ENCODE results near the gene CXCL16. TPM values are rescaled to one million over a fixed set of nuclear protein-coding genes. Genes with fewer than 3 reads are reported as not detected.

The CXCL16 gene
- total RNA-seq, 1 experiment from 2014 or later, result 22.1 TPM

GRCh38 chr17:4719146-4719545, 20.6 kb downstream of the CXCL16 start:
- BruUV-seq (replicated peaks), result no TSS peak
- H3K4me3 ChIP-seq (ENCODE audit: low read length), result no peak overlapping the region

GRCh38 chr17:4718276-4718675, 21.5 kb downstream of the CXCL16 start:
- POLR2A ChIA-PET (ENCODE audit: unreplicated experiment), result no interaction called here
- DNase-seq, result no peak

More at GRCh38 chr17:4719146-4719545, 20.6 kb downstream of the CXCL16 start:
- no peaks in the 10 kb centered on the region for H3K36me3 ChIP-seq (ENCODE audit: low read depth, low read length)
- H2AFZ ChIP-seq (ENCODE audit: low read length), result no peak overlapping the region
- H3K9ac ChIP-seq (ENCODE audit: low read length), result no peak overlapping the region
- no peak overlapping the region for H3K27ac ChIP-seq (ENCODE audit: low read length)
- no peaks in the 10 kb centered on the region for H3K27me3 ChIP-seq (ENCODE audit: low read length)
- intact Hi-C loops (cut with micrococcal nuclease), result no loop called here
- no peak overlapping the region for H3K4me2 ChIP-seq (ENCODE audit: low read length)
- H3F3A ChIP-seq (ENCODE audit: low read length, unreplicated experiment), result no peaks in the 10 kb centered on the region
- ChIA-PET CTCF (no interaction called here), POLR2A (ENCODE audit: unreplicated experiment) (no interaction called here)
- no peaks in the 10 kb centered on the region for H4K20me1 ChIP-seq (ENCODE audit: low read length)
- DNase-seq, result no peak
- ATAC-seq, result no peak
- no peaks in the 10 kb centered on the region for H3K9me3 ChIP-seq (ENCODE audit: low read length)
- TF ChIP-seq EZH2phosphoT487 (IDR thresholded peaks at IDR 0.05; ENCODE audit: borderline replicate concordance, low read length), result no peak
- no peaks in the 10 kb centered on the region for H3K79me2 ChIP-seq (ENCODE audit: low read length)
- H3K4me1 ChIP-seq (ENCODE audit: insufficient read depth, low read length), result peaks cover 12% of the 10 kb centered on the region
- no peaks in the 10 kb centered on the region for H3K9me2 ChIP-seq (replicated peaks; ENCODE audit: low read length)

GRCh38 chr17:4717791-4718190, 21.9 kb downstream of the CXCL16 start:
- ATAC-seq (no peak), DNase-seq (no peak)
- H3K27ac ChIP-seq (ENCODE audit: low read length), result no peak overlapping the region
- TF ChIP-seq EZH2 (IDR thresholded peaks at IDR 0.05; ENCODE audit: low read length, unreplicated experiment), result no peak
- TF ChIP-seq CTCF (conservative IDR thresholded peaks at IDR 0.05; ENCODE audit: low read depth, low read length), result no peak
- TF ChIP-seq EZH2phosphoT487 (IDR thresholded peaks at IDR 0.05; ENCODE audit: borderline replicate concordance, low read length), result no peak
- H3F3A ChIP-seq (ENCODE audit: low read length, unreplicated experiment), result no peaks in the 10 kb centered on the region
- no peaks in the 10 kb centered on the region for H3K36me3 ChIP-seq (ENCODE audit: low read depth, low read length)
- BruUV-seq (replicated peaks), result no TSS peak
- H3K27me3 ChIP-seq (ENCODE audit: low read length), result no peaks in the 10 kb centered on the region
- no peaks in the 10 kb centered on the region for H3K79me2 ChIP-seq (ENCODE audit: low read length)
- no peak overlapping the region for H3K4me2 ChIP-seq (ENCODE audit: low read length)
- CTCF ChIA-PET, result no interaction called here
- H3K9me2 ChIP-seq (replicated peaks; ENCODE audit: low read length), result no peaks in the 10 kb centered on the region
- intact Hi-C loops (cut with micrococcal nuclease), result no loop called here
- no peaks in the 10 kb centered on the region for H4K20me1 ChIP-seq (ENCODE audit: low read length)
- H3K4me1 ChIP-seq (ENCODE audit: insufficient read depth, low read length), result peaks cover 12% of the 10 kb centered on the region
- no peak overlapping the region for H3K4me3 ChIP-seq (ENCODE audit: low read length)
- no peaks in the 10 kb centered on the region for H3K9me3 ChIP-seq (ENCODE audit: low read length)
- no peak overlapping the region for H3K9ac ChIP-seq (ENCODE audit: low read length)
- H2AFZ ChIP-seq (ENCODE audit: low read length), result no peak overlapping the region
- POLR2A ChIA-PET (ENCODE audit: unreplicated experiment), result no interaction called here

More at GRCh38 chr17:4718276-4718675, 21.5 kb downstream of the CXCL16 start:
- H4K20me1 ChIP-seq (ENCODE audit: low read length), result no peaks in the 10 kb centered on the region
- no peaks in the 10 kb centered on the region for H3K36me3 ChIP-seq (ENCODE audit: low read depth, low read length)
- no peak overlapping the region for H3K4me2 ChIP-seq (ENCODE audit: low read length)
- no peak overlapping the region for H3K4me3 ChIP-seq (ENCODE audit: low read length)
- no peaks in the 10 kb centered on the region for H3F3A ChIP-seq (ENCODE audit: low read length, unreplicated experiment)
- H3K79me2 ChIP-seq (ENCODE audit: low read length), result no peaks in the 10 kb centered on the region
- H3K9ac ChIP-seq (ENCODE audit: low read length), result no peak overlapping the region
- BruUV-seq (replicated peaks), result no TSS peak
- H3K9me2 ChIP-seq (replicated peaks; ENCODE audit: low read length), result no peaks in the 10 kb centered on the region
- no peaks in the 10 kb centered on the region for H3K9me3 ChIP-seq (ENCODE audit: low read length)
- no peaks in the 10 kb centered on the region for H3K27me3 ChIP-seq (ENCODE audit: low read length)
- intact Hi-C loops (cut with micrococcal nuclease), result no loop called here
- ATAC-seq, result no peak
- no peak for TF ChIP-seq CTCF (conservative IDR thresholded peaks at IDR 0.05; ENCODE audit: low read depth, low read length)
- TF ChIP-seq EZH2 (IDR thresholded peaks at IDR 0.05; ENCODE audit: low read length, unreplicated experiment), result no peak
- no peak for TF ChIP-seq EZH2phosphoT487 (IDR thresholded peaks at IDR 0.05; ENCODE audit: borderline replicate concordance, low read length)
- CTCF ChIA-PET, result no interaction called here
- H2AFZ ChIP-seq (ENCODE audit: low read length), result no peak overlapping the region
- no peak overlapping the region for H3K27ac ChIP-seq (ENCODE audit: low read length)
- peaks cover 12% of the 10 kb centered on the region for H3K4me1 ChIP-seq (ENCODE audit: insufficient read depth, low read length)
